ENCODE measurements around the gene DOK7.

The DOK7 gene

GRCh38 chr4:3523146-3523627 lies 60.1 kb downstream of the DOK7 start:
- TF ChIP-seq CSRNP3 (CRISPR knock-in tag; IDR thresholded peaks at IDR 0.05), result no peak
- no peak for TF ChIP-seq OSR1 (CRISPR knock-in tag; IDR thresholded peaks at IDR 0.05)
- no peak for TF ChIP-seq ZNF8 (CRISPR knock-in tag; IDR thresholded peaks at IDR 0.05)
- TF ChIP-seq TOX (CRISPR knock-in tag; IDR thresholded peaks at IDR 0.05; ENCODE audit: borderline replicate concordance), result no peak
- TF ChIP-seq ZFP3 (CRISPR knock-in tag; IDR thresholded peaks at IDR 0.05), result no peak
- TF ChIP-seq CSDC2 (CRISPR knock-in tag; IDR thresholded peaks at IDR 0.05), result no peak
- no peak for TF ChIP-seq BACH2 (CRISPR knock-in tag; IDR thresholded peaks at IDR 0.05; ENCODE audit: borderline replicate concordance)
- no peak for TF ChIP-seq POU6F1 (CRISPR knock-in tag; IDR thresholded peaks at IDR 0.05; ENCODE audit: borderline replicate concordance, low read depth)
- no peak for TF ChIP-seq PATZ1 (CRISPR knock-in tag; IDR thresholded peaks at IDR 0.05; ENCODE audit: borderline replicate concordance)
- no peak for TF ChIP-seq ZC3H10 (CRISPR knock-in tag; IDR thresholded peaks at IDR 0.05)
- no peak for TF ChIP-seq TCF4 (CRISPR knock-in tag; IDR thresholded peaks at IDR 0.05; ENCODE audit: borderline replicate concordance)
- TF ChIP-seq ZFP30 (CRISPR knock-in tag; IDR thresholded peaks at IDR 0.05), result no peak
- TF ChIP-seq ARNTL (CRISPR knock-in tag; IDR thresholded peaks at IDR 0.05; ENCODE audit: borderline replicate concordance, low read depth), result no peak
- TF ChIP-seq CREB5 (CRISPR knock-in tag; IDR thresholded peaks at IDR 0.05; ENCODE audit: low read depth), result no peak
- no peak for TF ChIP-seq RARB (CRISPR knock-in tag; IDR thresholded peaks at IDR 0.05)
- no peak for TF ChIP-seq SNAI2 (CRISPR knock-in tag; IDR thresholded peaks at IDR 0.05)
- no peak for TF ChIP-seq ZNF70 (CRISPR knock-in tag; IDR thresholded peaks at IDR 0.05)
- no peak for TF ChIP-seq ESRRG (CRISPR knock-in tag; IDR thresholded peaks at IDR 0.05)
- no peak for TF ChIP-seq GLIS3 (CRISPR knock-in tag; IDR thresholded peaks at IDR 0.05)
- no peak for ATAC-seq

GRCh38 chr4:3523628-3524221 lies 60.6 kb downstream of the DOK7 start:
- no peak for ATAC-seq
- TF ChIP-seq ZFP30 (CRISPR knock-in tag; IDR thresholded peaks at IDR 0.05) (no peak), TOX (CRISPR knock-in tag; IDR thresholded peaks at IDR 0.05; ENCODE audit: borderline replicate concordance) (no peak), ISL1 (CRISPR knock-in tag; IDR thresholded peaks at IDR 0.05) (no peak), TSHZ2 (CRISPR knock-in tag; IDR thresholded peaks at IDR 0.05) (no peak), CREB5 (CRISPR knock-in tag; IDR thresholded peaks at IDR 0.05; ENCODE audit: low read depth) (no peak), CSDC2 (CRISPR knock-in tag; IDR thresholded peaks at IDR 0.05) (no peak), ZNF70 (CRISPR knock-in tag; IDR thresholded peaks at IDR 0.05) (no peak), PPARA (CRISPR knock-in tag; IDR thresholded peaks at IDR 0.05; ENCODE audit: borderline replicate concordance) (no peak), BACH2 (CRISPR knock-in tag; IDR thresholded peaks at IDR 0.05; ENCODE audit: borderline replicate concordance) (no peak), ZNF8 (CRISPR knock-in tag; IDR thresholded peaks at IDR 0.05) (no peak), ZC3H10 (CRISPR knock-in tag; IDR thresholded peaks at IDR 0.05) (no peak), POU6F1 (CRISPR knock-in tag; IDR thresholded peaks at IDR 0.05; ENCODE audit: borderline replicate concordance, low read depth) (no peak), TCF4 (CRISPR knock-in tag; IDR thresholded peaks at IDR 0.05; ENCODE audit: borderline replicate concordance) (no peak), GLIS3 (CRISPR knock-in tag; IDR thresholded peaks at IDR 0.05) (no peak), PATZ1 (CRISPR knock-in tag; IDR thresholded peaks at IDR 0.05; ENCODE audit: borderline replicate concordance) (no peak), SNAI2 (CRISPR knock-in tag; IDR thresholded peaks at IDR 0.05) (no peak), ARNTL (CRISPR knock-in tag; IDR thresholded peaks at IDR 0.05; ENCODE audit: borderline replicate concordance, low read depth) (no peak), ZNF565 (CRISPR knock-in tag; conservative IDR thresholded peaks at IDR 0.05; ENCODE audit: low read depth) (no peak)
